Hematopoietic multipotent progenitor cell treated with erythropoietin and hydrocortisone succinate and interleukin-3 and kit ligand, for 15 days (in vitro differentiated cells): ENCODE results near the gene PRR20B.
"Not testable (repeated sequence)": the region's sequence is repeated elsewhere in the genome, so short reads cannot be mapped to it uniquely, and the experiment has no call there.

Experiments
- DNase-seq: peaks from one replicate; pipeline ENCODE4 v3.0.0-alpha.2; 2015; ENCODE audit warnings: low spot score

PRR20B gene

GRCh38 chr13:57147188-57147587 lies at the start of gene PRR20B:
Gene PRR20B, plus strand, starts transcription at chr13:57147488. Its CDS starts 387 bp downstream, at chr13:57147875.
- not testable (repeated sequence) for DNase-seq

DNA sequence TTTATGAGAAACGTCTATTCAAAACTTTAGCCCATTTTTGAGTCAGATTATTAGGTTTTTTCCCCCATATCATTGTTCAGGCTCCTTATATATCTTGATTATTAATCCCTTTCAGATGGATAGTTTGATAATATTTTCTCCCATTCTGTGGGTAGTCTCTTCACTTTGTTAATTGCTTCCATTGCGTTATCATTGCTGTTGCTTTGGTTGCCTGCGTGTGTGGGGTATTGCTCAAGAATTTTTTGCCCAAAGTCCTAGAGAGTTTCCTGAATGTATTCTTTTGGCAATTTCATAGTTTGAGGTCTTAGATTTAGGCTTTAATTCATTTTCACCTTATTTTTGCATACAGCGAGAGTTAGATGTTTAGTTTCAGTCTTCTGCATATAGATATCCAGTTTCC lies 32.3 kb upstream of the PRR20B start:
- DNase-seq = no peak

GRCh38 chr13:57123681-57124080 lies 23.6 kb upstream of the PRR20B start:
- no peak for DNase-seq

GRCh38 chr13:57128909-57129308 lies 18.4 kb upstream of the PRR20B start:
- no peak for DNase-seq

DNA sequence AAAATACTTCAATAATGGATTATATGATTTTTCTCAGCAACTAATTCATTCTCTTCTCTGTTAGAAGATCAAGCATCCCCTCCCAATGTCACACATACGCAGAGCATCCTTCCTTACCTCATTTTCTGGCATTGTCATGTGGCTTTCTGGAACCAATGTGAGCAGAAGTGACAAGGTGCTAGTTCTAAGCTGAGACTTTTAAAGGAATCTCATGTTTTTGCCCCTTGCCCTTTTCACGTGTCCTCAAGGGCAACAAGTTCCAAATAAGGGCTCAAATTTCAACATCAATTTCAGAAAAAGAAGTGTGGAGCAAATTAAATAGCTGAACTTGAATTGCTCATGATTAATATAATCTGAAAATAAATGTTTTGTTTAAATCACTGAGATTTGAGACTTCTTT lies 11.2 kb upstream of the PRR20B start:
- DNase-seq = no peak

DNA sequence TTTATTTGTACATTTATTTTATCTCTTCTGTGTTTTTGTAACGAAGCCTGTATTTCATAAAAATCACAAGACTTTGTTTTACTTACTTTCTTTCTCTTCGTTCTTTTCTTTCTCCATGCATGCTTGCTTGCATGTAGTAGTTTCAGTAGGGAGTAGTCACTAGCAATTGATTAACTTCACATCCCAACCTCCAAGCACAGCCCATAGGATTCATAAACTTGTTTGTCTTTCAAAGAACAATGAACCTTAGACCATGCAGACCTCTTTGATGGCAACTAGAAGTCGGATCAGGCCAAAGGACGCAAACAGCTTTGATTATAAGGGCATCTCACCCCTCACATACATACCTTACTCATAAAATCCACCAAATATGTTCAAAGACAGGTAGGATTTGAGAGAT lies 9.7 kb upstream of the PRR20B start:
- DNase-seq = no peak

GRCh38 chr13:57138988-57139387 lies 8.3 kb upstream of the PRR20B start:
- no peak for DNase-seq

DNA sequence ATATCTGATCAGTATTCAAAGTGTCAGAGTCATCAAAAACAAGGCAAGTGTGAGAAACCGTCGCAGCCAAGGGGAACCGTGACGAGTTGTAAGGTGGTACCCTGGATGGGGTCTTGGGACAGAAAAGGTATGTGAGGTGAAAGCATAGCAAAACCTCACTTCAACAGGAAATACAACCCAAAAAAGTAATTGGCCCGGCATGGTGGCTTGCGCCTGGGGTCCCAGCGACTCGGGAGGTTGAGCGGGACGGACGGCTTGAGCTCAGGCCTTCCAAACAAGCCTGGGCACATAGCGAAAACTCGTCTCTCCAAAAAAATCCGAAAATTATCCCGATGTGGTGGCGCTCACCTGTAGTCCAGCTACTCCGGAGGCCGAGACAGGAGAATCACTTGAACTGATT lies 7.5 kb upstream of the PRR20B start:
- DNase-seq = not testable (repeated sequence)

DNA sequence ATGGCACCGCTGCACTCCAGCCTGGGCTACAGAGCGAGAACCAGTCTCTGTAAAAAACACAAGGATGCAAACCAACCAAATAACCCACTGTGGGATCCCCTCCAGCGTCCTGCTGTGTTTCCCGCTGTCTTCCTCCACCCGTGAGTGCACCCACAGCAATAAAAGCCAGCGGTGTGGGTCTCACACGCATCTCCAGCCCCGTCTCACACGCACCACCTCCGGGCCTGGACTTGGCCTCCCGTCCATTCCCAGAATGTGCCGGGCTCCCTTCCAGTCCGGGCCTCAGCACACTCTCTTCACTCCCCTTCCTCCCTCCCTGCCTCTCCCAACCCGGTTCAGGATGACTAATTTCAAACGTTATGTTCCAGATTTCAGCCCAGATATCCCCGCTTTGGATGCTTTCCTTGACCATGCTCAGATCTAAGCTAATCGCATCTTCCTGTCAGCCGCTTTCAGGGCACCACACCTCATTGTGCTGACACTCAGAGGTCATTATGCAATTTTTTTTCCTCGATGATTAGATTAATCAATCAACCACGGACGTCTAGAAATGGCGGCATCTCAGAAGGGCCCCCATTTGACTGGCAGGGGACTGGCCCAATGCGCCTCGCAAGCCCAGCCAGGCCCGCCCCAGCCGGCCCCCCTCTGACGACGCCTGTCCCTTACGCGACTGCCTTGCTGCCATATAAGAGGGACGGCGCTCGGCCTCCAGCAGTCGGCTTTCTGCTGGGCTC lies 6.9 kb upstream of the PRR20B start, which contains the start of gene PRR20A:
Gene PRR20A, plus strand, starts transcription at position 684 of the 734 bp plus-strand sequence. CDS start 387 bp downstream, outside the sequence.
- not testable (repeated sequence) for DNase-seq

- DNase-seq = not testable (repeated sequence)
Measured at GRCh38 chr13:57148106-57148505, 818 bp downstream of the PRR20B start.

GRCh38 chr13:57153761-57154160 lies 6.5 kb downstream of the PRR20B start, which contains the start of gene PRR20C:
Gene PRR20C, plus strand, starts transcription at chr13:57154061. Its CDS starts 387 bp downstream, at chr13:57154448.
- not testable (repeated sequence) for DNase-seq

GRCh38 chr13:57160332-57160731 lies 13.0 kb downstream of the PRR20B start, which contains the start of gene PRR20D:
Gene PRR20D, plus strand, starts transcription at chr13:57160632. Its CDS starts 387 bp downstream, at chr13:57161019.
- DNase-seq = not testable (repeated sequence)

- not testable (repeated sequence) for DNase-seq
Measured at GRCh38 chr13:57166897-57167296, 19.6 kb downstream of the PRR20B start, which contains the start of gene PRR20E. Gene PRR20E, plus strand, starts transcription at chr13:57167197. Its CDS starts 387 bp downstream, at chr13:57167584.

GRCh38 chr13:57191667-57192066 lies 44.4 kb downstream of the PRR20B start:
- no peak for DNase-seq
